Esophagus (tissue), 2 donors: ENCODE results near the gene LIG4. TPM values are rescaled to one million over a fixed set of nuclear protein-coding genes. Genes with fewer than 3 reads are reported as not detected.

Experiments
- H3K27ac ChIP-seq, 2 donors: one replicate each; pipeline ENCODE4 v1.5.1; 2013; ENCODE audit warnings: low read depth in 2 of 2, mild to moderate bottlenecking in 2 of 2, inconsistent platforms in 1 of 2, low read length in 1 of 2, moderate library complexity in 1 of 2
- H3K27me3 ChIP-seq, 2 donors: one replicate each; pipeline ENCODE4 v1.6.1; 2013; ENCODE audit warnings: low read length in 2 of 2, control low read depth in 1 of 2, mild to moderate bottlenecking in 1 of 2; ENCODE audit not compliant: insufficient read depth in 2 of 2, control insufficient read depth in 1 of 2
- H3K36me3 ChIP-seq, 2 donors: one replicate each; pipeline ENCODE4 v1.6.1; 2013; ENCODE audit warnings: low read length in 1 of 2; ENCODE audit not compliant: control insufficient read depth in 2 of 2, insufficient read depth in 2 of 2
- H3K4me1 ChIP-seq, 2 donors: one replicate each; pipeline ENCODE4 v1.6.1; 2013; ENCODE audit warnings: low read length in 1 of 2; ENCODE audit not compliant: control insufficient read depth in 2 of 2, insufficient read depth in 2 of 2
- H3K4me3 ChIP-seq, 2 donors: one replicate each; pipeline ENCODE4 v1.5.1; 2013; ENCODE audit warnings: low read length in 2 of 2, mild to moderate bottlenecking in 2 of 2, low read depth in 1 of 2, moderate library complexity in 1 of 2
- H3K9me3 ChIP-seq, 2 donors: one replicate each; pipeline ENCODE4 v1.6.1; 2013; ENCODE audit warnings: mild to moderate bottlenecking in 2 of 2, low read depth in 1 of 2, low read length in 1 of 2, moderate library complexity in 1 of 2; ENCODE audit not compliant: control insufficient read depth in 2 of 2, insufficient read depth in 1 of 2
- WGBS, 2 donors: extraction: QIAGEN DNeasy Blood & Tissue Kit; methylation state at CpG; one replicate each; pipeline ENCODE4 v1.1.7; 2013; 5-methylcytosine and 5-hydroxymethylcytosine counted together
- polyA plus RNA-seq, 2 donors: library from polyadenylated mRNA; stranded (reverse); fragments of 200-250 nt; gene quantifications; one replicate each; pipeline ENCODE4 v1.2.3, GENCODE V29; 2013
- donor health status: healthy with polysubstance abuse.
- donor health status: Bipolar disorder and iron deficiency.

Gene LIG4
- polyA plus RNA-seq, 2 donors, result 3.3 to 5.2 TPM

DNA sequence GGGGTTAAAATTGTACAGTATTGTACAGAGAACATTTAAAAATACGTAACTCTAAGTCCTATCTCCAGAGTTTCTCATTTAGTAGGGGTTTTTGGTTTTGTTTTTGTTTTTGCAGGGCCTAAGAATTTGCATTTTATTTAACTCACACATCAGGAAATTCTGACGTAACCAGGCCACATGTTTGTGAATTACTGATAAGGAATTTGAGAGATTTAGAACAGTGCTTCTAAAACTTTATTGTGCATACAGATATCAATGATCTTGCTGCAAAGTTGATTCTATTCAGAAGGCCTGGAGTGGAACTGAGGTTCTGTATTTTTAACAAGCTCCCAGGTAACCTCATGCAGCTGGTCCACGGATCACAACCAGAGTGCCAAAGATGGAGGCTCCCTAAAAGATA, 49.3 kb downstream of the LIG4 start:
- 62 to 63% methylated on average over 3 of the region's 3 CpGs for WGBS, 2 donors
- no peaks in the 10 kb centered on the region for H3K27me3 ChIP-seq
- H3K27ac ChIP-seq, result no peak overlapping the region
- H3K4me1 ChIP-seq, result no peaks in the 10 kb centered on the region
- H3K36me3 ChIP-seq, result no peaks in the 10 kb centered on the region
- H3K4me3 ChIP-seq, result no peak overlapping the region
- H3K9me3 ChIP-seq, result peaks cover 4 to 7% of the 10 kb centered on the region in 2 donors

DNA sequence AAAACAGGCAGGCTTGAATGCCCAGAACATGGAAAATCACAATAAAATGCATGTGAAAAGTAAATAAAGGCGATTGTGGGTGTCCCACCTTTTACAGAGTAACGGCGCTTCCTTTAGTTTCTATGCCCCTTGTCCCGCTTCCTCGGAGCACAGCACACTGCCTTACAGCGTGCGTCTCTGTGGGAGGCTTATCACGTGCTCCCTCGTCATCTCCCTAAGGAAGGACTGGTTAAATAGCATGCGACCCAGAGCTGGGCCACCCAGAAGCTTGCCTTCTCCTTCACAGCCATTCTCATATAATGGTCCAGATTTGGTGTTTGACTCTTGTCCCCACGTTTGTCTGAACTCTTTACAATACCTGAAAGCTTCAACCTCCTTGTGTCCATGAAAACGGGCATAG, 56.6 kb downstream of the LIG4 start:
- no peaks in the 10 kb centered on the region for H3K27me3 ChIP-seq
- H3K9me3 ChIP-seq, result no peaks in the 10 kb centered on the region
- H3K36me3 ChIP-seq, result no peaks in the 10 kb centered on the region
- no peak overlapping the region for H3K27ac ChIP-seq
- H3K4me1 ChIP-seq, result no peaks in the 10 kb centered on the region
- WGBS, 2 donors, result 72 to 79% methylated on average over 12 of the region's 12 CpGs
- no peak overlapping the region for H3K4me3 ChIP-seq

Other genes starting within 250 kb of the LIG4 start
- 1 to 10 TPM; 2.3 to 3.9 TPM for gene ABHD13, start 2.9 kb upstream of the LIG4 start, polyA plus RNA-seq
- gene TNFSF13B, start 54.2 kb upstream of the LIG4 start, polyA plus RNA-seq, result under 1 TPM; 0.41 to 0.92 TPM